HepG2 (cell line): ENCODE measurements around the gene MOG. TPM values are rescaled to one million over a fixed set of nuclear protein-coding genes. Genes with fewer than 3 reads are reported as not detected.

Experiments used
- ARID3A ChIP-seq: IDR thresholded peaks from 2 replicates; pipeline ENCODE4 v1.6.1; 2012; ENCODE audit warnings: low read depth, low read length, improper control_type of control experiment
- ELF3 ChIP-seq: IDR thresholded peaks from 2 replicates; pipeline ENCODE4 v1.6.1; 2016; ENCODE audit warnings: missing genetic modification reagents, missing compliant biosample characterization
- HNRNPK ChIP-seq: fragments of 200-400 bp; formaldehyde crosslinking; IDR thresholded peaks from 2 replicates; pipeline ENCODE4 v1.6.1; 2018; ENCODE audit warnings: low read length, low read depth, moderate library complexity, mild to moderate bottlenecking; ENCODE audit not compliant: poor library complexity, severe bottlenecking
- KLF9 ChIP-seq: IDR thresholded peaks from 2 replicates; pipeline ENCODE4 v1.6.1; 2016; ENCODE audit warnings: low read depth
- KMT2A ChIP-seq: sonication (generic); formaldehyde crosslinking; IDR thresholded peaks from 2 replicates; pipeline ENCODE4 v1.4.0; 2020; ENCODE audit warnings: missing genetic modification reagents
- MTA1 ChIP-seq: sonication (generic); formaldehyde crosslinking; IDR thresholded peaks from 2 replicates; pipeline ENCODE4 v1.4.0; 2020; ENCODE audit warnings: missing genetic modification reagents, mild to moderate bottlenecking, borderline replicate concordance
- TOE1 ChIP-seq: sonication (generic); formaldehyde crosslinking; IDR thresholded peaks from 2 replicates; pipeline ENCODE4 v1.4.0; 2020; ENCODE audit warnings: mild to moderate bottlenecking, missing genetic modification reagents
- ZKSCAN1 ChIP-seq: fragments of 150-350 bp; IDR thresholded peaks from 2 replicates; pipeline ENCODE4 v1.6.1; 2014; ENCODE audit warnings: low read length
- ZNF282 ChIP-seq: fragments of 450-650 bp; IDR thresholded peaks from 2 replicates; pipeline ENCODE4 v1.6.1; 2018; ENCODE audit not compliant: partially characterized antibody
- ZNF616 ChIP-seq: sonication (generic); formaldehyde crosslinking; IDR thresholded peaks from 2 replicates; pipeline ENCODE4 v1.5.0; 2020; ENCODE audit warnings: low read depth, mild to moderate bottlenecking, missing genetic modification reagents
- polyA plus RNA-seq, 8 experiments: library from polyadenylated mRNA; depleted of rRNA in 3 of 8; stranded (reverse) in 7 of 8; unstranded in 1 of 8; fragments of >200 nt; fragmentation: Illumina TruSeq in 4 of 8; extraction: Trizol in 4 of 8; gene quantifications; 2 replicates each; pipeline versions ENCODE4 v1.2.1 to v1.2.3, GENCODE V29; 2011 to 2016; ENCODE audit warnings: low read depth in 4 of 8, missing spikeins in 1 of 8, mixed read lengths in 1 of 8; ENCODE audit not compliant: insufficient read depth in 1 of 8
- total RNA-seq, 5 experiments: library from RNA; depleted of rRNA; stranded (reverse); fragments of >200 nt; fragmentation: Illumina TruSeq; extraction: Trizol; gene quantifications; 2 replicates each; pipeline ENCODE4 v1.2.3, GENCODE V29; 2016; ENCODE audit warnings: low read depth in 1 of 5
- TF ChIP-seq, protein P1 (sequence below): sonication (generic); formaldehyde crosslinking; IDR thresholded peaks from 2 replicates; pipeline ENCODE4 v1.5.0; 2020; ENCODE audit warnings: missing genetic modification reagents
- TF ChIP-seq, protein P2 (sequence below): IDR thresholded peaks from 2 replicates; pipeline ENCODE4 v1.6.1; 2016
- TF ChIP-seq, protein P3 (sequence below): sonication (generic); formaldehyde crosslinking; IDR thresholded peaks from 2 replicates; pipeline ENCODE4 v1.4.0; 2020; ENCODE audit warnings: mild to moderate bottlenecking, missing genetic modification reagents
- TF ChIP-seq, protein P4 (sequence below): sonication (generic); formaldehyde crosslinking; IDR thresholded peaks from 2 replicates; pipeline ENCODE4 v1.5.1; 2020; ENCODE audit warnings: mild to moderate bottlenecking, missing genetic modification reagents, moderate library complexity
- TF ChIP-seq, protein P5 (sequence below): sonication (generic); formaldehyde crosslinking; IDR thresholded peaks from 2 replicates; pipeline ENCODE4 v1.8.1; 2023; ENCODE audit warnings: mild to moderate bottlenecking, missing genetic modification reagents, borderline replicate concordance
- TF ChIP-seq, protein P6 (sequence below): sonication (generic); formaldehyde crosslinking; IDR thresholded peaks from 2 replicates; pipeline ENCODE4 v1.4.0; 2020; ENCODE audit warnings: missing genetic modification reagents, borderline replicate concordance

MOG gene
- total and polyA plus RNA-seq, 2 of the 13 experiments (the other 11 are each of a cell fraction or from before 2014, with no cell fraction given) = not detected

DNA sequence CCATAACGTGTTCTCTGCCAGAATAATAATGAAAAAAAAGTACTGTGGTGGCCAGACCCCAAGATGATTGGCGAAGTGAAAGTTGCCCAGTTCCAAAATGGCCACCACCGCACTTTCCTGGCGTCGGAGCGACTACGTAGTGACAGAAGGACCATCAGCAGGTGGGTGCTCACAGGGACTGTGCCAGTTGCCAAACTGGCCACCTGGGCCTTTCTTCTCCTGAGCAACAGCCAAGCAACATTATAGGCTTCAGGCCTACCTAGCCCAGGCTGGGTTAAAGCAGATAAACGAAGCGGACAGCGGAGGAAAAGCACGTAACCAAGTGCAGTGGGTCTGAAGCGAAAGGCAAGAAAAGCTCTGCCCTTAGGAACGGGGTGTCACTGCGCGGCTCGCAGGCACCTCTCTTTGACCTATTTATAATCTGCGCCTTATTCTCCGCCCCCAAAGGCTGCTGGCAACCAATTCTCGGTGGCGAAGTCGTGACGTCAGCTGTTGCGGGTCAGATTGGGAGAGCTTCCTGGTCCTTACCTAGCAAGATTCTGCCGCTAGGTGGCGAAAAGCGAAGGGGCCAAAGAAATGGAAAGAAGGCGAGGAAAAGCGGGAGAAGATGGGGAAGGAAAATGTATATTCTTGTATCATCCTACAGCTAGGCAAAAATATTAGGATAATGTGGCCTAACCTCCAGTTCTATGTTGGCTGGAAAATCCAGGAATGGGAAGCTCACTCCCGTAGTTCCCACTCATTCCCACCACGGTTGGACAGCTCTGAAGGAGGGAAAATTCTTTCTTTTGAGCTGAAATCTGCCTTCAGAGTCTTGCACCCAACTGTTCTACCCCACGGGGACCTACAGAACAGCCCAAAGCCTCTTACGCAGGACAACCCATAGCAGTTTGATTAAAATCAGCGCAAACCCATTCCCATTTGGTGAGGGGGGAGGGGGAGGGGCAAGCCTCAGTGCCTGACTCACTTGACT, 6.9 kb upstream of the MOG start (continued):
- TF ChIP-seq ARID3A (no peak; the same call in 1 of the 2 replicates), ZKSCAN1 (no peak), TOE1 (CRISPR knock-in tag) (no peak), ZNF282 (no peak), MTA1 (CRISPR knock-in tag) (no peak), ELF3 (CRISPR knock-in tag) (peak; percentile 83; the same call in 1 of the 2 replicates), KMT2A (CRISPR knock-in tag) (no peak), ZNF616 (CRISPR knock-in tag) (no peak), HNRNPK (no peak), KLF9 (no peak)
- TF ChIP-seq, protein P1, sequence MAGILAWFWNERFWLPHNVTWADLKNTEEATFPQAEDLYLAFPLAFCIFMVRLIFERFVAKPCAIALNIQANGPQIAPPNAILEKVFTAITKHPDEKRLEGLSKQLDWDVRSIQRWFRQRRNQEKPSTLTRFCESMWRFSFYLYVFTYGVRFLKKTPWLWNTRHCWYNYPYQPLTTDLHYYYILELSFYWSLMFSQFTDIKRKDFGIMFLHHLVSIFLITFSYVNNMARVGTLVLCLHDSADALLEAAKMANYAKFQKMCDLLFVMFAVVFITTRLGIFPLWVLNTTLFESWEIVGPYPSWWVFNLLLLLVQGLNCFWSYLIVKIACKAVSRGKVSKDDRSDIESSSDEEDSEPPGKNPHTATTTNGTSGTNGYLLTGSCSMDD (CRISPR knock-in tag) = no peak
- TF ChIP-seq, protein P2, sequence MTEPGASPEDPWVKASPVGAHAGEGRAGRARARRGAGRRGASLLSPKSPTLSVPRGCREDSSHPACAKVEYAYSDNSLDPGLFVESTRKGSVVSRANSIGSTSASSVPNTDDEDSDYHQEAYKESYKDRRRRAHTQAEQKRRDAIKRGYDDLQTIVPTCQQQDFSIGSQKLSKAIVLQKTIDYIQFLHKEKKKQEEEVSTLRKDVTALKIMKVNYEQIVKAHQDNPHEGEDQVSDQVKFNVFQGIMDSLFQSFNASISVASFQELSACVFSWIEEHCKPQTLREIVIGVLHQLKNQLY (CRISPR knock-in tag) = no peak
- TF ChIP-seq, protein P3, sequence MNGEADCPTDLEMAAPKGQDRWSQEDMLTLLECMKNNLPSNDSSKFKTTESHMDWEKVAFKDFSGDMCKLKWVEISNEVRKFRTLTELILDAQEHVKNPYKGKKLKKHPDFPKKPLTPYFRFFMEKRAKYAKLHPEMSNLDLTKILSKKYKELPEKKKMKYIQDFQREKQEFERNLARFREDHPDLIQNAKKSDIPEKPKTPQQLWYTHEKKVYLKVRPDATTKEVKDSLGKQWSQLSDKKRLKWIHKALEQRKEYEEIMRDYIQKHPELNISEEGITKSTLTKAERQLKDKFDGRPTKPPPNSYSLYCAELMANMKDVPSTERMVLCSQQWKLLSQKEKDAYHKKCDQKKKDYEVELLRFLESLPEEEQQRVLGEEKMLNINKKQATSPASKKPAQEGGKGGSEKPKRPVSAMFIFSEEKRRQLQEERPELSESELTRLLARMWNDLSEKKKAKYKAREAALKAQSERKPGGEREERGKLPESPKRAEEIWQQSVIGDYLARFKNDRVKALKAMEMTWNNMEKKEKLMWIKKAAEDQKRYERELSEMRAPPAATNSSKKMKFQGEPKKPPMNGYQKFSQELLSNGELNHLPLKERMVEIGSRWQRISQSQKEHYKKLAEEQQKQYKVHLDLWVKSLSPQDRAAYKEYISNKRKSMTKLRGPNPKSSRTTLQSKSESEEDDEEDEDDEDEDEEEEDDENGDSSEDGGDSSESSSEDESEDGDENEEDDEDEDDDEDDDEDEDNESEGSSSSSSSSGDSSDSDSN (CRISPR knock-in tag) = peak; percentile 22; the same call in 1 of the 2 replicates
- TF ChIP-seq, protein P4, sequence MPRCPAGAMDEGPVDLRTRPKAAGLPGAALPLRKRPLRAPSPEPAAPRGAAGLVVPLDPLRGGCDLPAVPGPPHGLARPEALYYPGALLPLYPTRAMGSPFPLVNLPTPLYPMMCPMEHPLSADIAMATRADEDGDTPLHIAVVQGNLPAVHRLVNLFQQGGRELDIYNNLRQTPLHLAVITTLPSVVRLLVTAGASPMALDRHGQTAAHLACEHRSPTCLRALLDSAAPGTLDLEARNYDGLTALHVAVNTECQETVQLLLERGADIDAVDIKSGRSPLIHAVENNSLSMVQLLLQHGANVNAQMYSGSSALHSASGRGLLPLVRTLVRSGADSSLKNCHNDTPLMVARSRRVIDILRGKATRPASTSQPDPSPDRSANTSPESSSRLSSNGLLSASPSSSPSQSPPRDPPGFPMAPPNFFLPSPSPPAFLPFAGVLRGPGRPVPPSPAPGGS = no peak
- TF ChIP-seq, protein P5, sequence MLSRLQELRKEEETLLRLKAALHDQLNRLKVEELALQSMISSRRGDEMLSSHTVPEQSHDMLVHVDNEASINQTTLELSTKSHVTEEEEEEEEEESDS (CRISPR knock-in tag) = no peak
- TF ChIP-seq, protein P6, sequence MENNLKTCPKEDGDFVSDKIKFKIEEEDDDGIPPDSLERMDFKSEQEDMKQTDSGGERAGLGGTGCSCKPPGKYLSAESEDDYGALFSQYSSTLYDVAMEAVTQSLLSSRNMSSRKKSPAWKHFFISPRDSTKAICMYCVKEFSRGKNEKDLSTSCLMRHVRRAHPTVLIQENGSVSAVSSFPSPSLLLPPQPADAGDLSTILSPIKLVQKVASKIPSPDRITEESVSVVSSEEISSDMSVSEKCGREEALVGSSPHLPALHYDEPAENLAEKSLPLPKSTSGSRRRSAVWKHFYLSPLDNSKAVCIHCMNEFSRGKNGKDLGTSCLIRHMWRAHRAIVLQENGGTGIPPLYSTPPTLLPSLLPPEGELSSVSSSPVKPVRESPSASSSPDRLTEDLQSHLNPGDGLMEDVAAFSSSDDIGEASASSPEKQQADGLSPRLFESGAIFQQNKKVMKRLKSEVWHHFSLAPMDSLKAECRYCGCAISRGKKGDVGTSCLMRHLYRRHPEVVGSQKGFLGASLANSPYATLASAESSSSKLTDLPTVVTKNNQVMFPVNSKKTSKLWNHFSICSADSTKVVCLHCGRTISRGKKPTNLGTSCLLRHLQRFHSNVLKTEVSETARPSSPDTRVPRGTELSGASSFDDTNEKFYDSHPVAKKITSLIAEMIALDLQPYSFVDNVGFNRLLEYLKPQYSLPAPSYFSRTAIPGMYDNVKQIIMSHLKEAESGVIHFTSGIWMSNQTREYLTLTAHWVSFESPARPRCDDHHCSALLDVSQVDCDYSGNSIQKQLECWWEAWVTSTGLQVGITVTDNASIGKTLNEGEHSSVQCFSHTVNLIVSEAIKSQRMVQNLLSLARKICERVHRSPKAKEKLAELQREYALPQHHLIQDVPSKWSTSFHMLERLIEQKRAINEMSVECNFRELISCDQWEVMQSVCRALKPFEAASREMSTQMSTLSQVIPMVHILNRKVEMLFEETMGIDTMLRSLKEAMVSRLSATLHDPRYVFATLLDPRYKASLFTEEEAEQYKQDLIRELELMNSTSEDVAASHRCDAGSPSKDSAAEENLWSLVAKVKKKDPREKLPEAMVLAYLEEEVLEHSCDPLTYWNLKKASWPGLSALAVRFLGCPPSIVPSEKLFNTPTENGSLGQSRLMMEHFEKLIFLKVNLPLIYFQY (CRISPR knock-in tag) = no peak
